ENCODE data around the gene PAEP.

DNA sequence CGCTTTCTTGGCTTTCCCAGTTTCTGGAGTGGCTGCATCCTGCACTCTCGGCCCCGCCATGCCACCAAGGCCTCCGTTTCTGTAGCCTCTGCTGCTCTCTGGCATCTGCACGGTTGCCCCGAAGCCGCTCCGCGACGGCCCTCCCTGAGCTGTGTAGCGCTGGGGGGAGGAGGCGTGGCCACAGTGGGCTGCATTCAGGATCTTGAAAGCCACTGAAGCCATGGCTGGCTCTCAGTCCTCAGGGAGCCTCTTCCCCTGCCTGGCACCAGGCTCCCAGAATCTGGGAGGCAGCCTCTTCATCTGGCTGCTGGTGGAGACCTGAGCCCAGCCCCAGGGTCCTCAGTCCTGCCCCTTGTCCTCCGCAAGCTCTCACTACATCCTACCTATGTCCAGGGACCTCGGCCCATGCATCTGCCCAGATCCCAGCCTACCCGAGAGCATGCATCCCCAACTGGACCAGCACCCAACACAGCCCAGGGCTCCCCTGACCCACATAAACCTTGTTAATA lies 25.1 kb downstream of the PAEP start:
- TF ChIP-seq CTCF (IDR thresholded peaks at IDR 0.05) (no peak), POLR2AphosphoS5 (IDR thresholded peaks at IDR 0.05) (no peak)

All from prostate gland (tissue), 2 donors.